Fibroblast of skin of right biceps (primary cell): ENCODE measurements around the gene MTMR10.

Experiments
- DNase-seq: peaks from one replicate; pipeline ENCODE4 v3.0.0-alpha.2; 2013

The MTMR10 gene, protein sequence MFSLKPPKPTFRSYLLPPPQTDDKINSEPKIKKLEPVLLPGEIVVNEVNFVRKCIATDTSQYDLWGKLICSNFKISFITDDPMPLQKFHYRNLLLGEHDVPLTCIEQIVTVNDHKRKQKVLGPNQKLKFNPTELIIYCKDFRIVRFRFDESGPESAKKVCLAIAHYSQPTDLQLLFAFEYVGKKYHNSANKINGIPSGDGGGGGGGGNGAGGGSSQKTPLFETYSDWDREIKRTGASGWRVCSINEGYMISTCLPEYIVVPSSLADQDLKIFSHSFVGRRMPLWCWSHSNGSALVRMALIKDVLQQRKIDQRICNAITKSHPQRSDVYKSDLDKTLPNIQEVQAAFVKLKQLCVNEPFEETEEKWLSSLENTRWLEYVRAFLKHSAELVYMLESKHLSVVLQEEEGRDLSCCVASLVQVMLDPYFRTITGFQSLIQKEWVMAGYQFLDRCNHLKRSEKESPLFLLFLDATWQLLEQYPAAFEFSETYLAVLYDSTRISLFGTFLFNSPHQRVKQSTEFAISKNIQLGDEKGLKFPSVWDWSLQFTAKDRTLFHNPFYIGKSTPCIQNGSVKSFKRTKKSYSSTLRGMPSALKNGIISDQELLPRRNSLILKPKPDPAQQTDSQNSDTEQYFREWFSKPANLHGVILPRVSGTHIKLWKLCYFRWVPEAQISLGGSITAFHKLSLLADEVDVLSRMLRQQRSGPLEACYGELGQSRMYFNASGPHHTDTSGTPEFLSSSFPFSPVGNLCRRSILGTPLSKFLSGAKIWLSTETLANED

DNA sequence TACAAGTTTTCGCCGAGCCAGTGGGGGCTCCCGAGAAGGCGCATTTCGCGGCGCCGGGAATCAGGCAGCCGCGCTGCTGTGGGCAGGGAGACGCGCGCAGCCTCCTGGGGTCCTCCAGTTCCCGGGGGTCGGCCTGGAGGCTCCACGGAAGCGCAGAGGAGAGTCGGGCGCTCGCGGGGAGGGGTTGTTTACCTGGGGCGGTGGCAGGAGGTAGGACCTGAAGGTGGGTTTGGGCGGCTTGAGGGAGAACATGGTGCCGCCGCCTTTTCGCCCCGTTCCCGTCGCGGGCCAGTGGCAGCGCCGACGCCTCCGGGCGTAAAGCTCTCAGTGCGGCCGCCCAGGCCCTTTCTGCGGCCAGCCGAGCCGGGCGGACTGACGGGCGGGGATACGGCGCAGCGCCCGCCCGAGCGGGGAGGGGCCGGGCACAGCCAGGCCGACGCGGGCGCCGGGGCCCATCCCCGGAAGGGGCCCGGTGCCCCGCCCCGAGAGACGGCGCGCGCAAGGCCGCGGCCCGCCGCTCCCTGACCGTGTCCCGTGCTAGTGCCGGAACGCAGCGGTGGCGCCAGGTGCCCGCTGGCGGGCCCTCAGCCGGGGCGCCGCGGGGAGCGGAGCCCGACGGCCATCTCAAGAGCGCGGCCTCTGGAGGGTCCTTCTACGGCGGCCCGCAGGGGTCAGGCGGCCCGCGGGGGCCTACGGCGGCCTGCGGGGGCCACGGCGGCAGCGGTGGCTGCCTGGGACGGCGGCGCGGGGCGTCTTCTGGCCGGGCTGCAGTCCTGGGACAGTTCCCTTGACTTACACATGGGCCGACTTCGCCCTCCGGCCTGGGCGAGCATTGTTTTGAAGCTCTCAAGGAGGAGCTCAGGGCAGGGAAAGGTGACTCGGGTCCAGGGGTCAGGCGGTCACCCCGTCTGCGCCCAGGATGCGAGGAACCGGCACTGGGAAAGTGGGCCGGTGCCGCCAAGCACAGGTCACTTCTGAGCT, at the start of gene MTMR10:
Gene MTMR10 (minus strand): TSS at position 374 of the 981 bp plus-strand sequence. CDS start 122 bp downstream, at position 252.
- DNase-seq: peak; percentile 83

DNA sequence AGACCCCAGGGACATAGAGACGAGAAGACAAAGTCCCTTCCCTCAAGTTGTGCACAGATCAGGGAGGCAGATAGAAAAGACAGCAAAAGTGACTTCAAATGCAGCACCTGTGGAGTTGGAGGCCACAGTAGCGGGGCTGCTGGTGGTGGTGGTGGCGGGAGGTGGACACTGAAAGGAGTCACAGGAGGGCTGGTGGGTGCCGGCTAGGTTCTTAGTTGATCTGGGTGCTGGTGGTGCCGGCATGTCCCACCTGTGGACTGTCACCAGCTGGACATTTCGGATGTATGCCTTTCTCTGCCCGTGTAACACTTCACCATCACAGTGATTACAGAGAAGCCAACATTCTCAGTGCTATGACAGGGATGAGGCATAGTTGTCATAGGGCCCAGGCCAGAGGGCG, 49.2 kb upstream of the MTMR10 start:
- DNase-seq: no peak

DNA sequence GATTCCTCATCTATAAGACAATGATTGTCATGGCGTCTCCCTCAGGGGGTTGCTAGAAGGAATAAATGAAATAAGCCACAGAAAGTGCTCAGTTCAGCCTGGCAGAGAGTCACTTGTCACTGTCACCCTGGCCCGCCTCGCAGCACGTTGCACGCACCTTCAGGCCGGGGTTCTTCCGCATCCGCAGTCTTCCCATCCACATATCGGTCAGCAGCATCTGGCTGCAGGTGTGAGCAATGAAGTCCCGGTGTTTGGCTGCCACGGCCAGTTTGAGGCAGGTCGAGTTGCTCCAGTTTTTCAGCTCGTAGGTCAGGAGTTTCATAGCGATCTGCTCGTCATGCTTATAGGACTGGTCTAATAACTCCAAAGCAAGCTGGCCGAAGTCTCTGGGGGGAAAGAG, 48.5 kb upstream of the MTMR10 start:
- no peak for DNase-seq

DNA sequence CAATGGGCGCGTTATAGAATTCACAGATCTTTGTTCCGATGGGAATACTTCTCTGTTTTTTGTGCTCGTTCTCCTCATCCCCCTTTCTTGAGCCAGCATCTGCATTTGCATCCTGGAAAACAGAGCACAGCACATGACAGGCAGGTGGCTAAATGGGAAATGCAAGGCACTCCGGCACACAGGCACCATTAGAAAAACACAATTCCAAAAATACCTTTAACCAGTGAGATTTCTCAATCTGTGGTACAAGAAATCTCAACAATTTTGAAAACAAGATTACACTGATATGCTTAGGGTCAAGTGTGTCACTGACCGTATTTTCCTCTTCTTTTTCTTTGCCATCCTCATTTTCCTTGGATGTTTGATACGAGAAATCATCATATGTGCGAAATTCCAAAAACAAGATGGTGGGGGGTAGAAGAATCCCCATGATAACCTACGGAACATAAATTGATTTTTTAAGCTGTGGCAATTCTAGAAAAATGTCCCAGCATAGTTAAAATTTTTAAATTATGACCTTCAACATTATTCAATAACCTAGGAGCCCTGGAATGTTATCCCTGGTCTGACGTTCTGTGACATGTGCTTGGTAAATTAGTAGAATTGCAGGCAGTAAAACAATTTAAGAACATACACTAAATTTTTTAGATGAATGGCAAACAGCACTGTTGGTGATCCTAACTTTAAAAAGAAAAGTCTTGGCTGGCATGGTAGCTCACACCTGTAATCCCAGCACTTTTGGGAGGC, 46.5 kb upstream of the MTMR10 start:
- no peak for DNase-seq

DNA sequence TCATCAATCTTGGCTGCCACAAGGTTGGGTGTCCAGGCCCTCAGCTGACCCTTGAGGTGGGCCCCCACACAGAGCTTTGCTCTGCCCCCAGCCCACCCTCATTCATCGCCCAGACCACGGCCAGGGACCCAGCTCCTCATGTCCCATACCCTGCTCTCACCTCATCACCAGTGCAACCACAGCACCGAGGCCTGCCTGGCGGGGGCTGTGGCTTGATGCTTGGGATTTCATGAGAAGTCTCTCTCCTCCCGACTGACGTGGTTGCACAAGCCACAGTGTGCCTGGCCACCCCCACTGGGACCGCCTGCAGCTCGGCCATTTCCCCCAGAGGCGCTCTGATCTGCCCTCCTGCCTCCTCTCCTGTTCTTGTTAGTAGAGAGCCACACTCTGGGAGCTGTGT, 45.4 kb upstream of the MTMR10 start:
- DNase-seq: no peak

DNA sequence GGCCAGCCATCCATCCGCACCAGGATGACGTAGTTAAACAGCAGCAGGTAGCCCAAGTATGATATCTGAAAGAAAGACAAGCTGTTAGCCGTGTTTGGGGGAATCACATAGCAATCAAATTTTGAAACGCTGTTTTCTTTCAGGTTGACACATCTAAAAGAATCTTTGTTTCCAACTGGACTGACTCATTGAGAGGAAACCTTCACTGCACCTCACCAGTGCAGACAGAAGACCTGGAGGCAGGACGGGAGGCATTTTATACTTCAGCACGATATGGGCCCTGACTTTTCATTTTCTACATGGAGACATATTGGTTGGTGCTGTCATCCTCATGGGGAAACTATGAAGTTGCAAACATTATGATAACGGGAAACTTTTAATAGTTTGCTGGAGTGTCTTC, 44.2 kb upstream of the MTMR10 start:
- no peak for DNase-seq

DNA sequence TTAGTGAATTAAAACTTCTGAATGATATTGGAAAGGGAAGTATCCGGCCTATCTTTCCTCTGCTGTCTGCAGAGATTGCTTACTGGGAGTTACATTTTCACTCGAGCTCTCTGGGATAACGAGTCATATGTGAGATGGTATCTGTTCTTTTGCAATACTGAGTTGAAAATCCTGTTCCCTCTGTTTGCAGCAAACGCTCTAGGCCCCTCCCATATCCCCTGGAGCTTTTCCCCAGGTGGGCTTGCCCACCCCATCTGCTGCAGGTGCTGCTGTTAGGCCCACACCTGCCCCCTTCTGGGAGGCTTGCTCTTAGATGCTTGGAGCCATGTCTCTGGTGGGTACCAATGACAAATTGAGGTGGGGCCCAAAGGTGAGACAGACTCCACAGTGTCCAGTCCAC, 42.7 kb upstream of the MTMR10 start:
- DNase-seq: peak; percentile 38

DNA sequence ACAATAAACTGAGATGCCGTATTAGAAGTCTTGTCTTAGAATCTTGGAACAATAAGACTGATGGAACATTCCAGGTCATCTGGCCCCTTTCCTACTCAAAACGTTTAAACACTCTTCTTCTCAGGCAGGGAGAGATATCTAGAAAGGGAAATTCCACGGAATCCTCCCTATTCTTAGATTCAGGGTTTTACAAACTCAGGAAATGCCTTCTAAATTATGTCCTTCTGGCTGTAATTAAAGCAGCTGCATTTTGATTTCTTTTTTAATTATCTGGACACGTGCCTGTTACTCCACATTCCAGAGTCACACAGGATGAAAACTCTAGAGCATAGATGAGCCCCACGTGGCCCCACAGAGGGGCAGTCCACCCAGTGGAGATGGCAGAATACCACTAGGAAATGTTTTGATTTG, 41.5 kb upstream of the MTMR10 start:
- peak; percentile 87 for DNase-seq

DNA sequence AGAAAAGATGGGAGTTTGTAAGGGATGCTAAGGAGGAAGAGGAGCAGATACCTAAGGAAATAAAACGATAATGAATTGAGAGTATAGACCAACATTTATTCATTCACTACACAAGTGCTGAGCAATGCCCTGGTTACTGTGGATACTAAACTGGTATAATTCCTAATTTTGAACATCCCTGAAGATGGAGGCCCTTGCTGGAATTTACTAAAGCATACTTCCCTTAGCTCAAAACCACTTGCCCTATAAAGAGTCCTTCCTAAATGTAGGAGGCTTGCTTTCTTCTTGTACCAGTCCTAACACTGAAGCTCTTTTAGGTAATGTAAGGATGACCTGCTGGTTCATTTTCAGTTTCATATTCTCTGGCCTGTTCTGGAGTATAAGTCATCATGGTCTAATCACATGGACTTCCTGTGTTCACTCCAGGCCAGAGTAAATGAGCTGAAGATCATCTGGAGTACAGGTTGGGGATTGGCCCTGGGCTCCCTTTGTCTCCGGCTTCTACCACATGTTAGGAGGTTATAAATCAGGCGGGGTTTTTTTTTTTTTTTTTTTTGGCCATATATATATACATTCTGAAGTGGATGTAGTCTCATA, 40.1 kb upstream of the MTMR10 start:
- peak; percentile 64 for DNase-seq

DNA sequence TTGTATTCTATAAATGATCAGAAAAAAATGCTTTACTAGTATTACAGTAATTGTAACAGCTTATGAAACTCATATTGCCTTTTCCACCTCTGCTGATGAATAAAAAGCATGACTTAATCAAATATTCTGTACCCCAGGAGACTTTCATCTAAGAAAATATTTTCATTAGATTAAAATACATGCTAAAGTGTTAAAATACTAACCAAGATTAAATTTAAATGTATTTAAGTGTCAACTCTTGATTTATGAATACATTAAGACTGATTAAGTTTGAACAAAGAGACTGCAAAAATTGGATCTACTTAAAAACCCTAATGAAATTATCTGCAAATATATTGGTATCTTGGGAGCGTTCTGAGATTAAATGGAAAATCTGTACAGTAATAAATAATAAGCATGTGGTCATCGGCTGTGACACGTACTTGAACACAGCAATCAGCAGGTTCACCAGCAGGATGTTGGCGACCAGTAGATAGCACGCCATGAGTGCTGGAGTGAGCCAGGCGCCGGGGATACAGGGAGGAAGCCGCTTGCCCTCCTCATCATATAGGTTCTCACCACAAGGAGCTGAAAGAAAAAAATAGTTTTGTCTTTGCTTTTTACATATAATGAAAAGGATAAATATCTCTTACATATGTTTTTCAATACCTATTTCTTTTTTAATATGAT, 36.6 kb upstream of the MTMR10 start:
- DNase-seq: no peak

DNA sequence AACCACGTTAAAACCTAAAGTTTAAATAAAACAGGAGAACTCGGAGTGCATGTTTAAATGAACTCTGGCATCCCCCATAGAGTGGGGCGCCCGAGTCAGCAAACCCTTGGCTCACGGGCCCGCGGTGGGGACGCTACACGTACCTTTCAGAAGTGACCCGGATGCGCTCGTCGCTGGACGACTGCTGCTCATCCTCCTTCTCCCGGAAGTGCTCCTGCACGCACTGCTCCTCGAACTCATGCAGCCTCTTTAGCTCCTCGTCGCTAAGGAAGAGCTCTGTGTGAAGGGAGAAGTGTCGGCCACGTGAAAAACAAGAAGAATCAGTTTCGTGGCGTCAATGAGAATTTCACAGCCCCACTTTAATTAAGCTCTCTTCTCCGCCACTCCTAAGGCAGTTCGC, 34.6 kb upstream of the MTMR10 start:
- DNase-seq: no peak

DNA sequence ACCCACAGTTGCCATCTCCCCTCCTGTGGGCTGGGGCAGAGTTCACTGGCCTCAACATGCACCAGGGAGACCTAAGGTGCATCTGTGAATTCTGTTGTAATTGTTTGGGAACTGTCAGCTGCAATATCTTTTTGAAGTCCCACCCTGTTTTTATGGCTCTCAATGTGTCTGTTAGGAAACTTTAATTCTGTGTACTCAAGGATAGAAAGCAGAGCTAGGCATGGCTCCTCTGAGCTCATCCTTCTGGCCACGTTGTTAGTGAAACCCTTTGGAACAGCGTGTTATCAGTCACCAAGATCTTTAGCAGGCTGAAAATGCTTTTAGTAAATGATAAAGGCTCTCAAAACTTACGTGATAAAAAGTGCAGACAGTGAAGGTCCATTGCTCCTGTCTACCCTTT, 33.6 kb upstream of the MTMR10 start:
- DNase-seq: peak; percentile 49

DNA sequence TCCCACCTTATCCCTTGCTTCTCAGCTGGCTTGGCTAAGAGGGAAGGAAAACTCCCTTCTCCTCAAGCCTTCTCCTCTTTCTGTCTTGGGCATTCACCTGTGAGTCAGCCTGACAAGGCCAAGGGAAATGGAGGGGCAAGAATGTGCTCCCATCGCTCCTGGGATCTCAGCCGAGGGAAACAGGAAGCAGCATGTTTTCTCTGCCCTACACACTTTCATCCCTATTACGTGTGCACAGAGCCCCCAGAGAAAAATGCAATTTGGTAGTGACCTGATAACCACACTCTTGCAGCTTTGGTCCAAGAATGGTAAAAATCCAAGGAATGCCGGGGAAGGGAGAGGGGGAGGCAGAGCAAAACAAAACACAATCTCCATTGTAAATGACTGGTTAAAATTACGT, 32.9 kb upstream of the MTMR10 start:
- DNase-seq: peak; percentile 99

DNA sequence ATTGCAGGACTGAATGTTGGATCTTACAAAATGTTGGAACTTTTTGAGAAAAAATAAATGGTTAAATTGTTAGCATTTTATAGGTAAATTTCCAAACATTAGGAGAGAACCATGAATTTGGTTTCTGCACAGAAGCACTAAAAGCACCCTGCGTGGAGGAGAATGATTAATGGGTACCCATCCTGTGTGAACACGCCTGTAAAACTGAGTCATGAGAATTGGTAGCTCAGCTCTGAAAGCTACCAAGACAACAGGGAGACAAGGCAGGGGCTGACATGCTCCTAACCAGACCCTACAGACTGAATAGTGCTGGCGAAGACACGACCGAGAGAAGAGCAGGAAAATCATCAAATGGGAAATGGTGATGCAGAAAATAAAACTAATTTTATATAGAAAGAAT, 32.4 kb upstream of the MTMR10 start:
- no peak for DNase-seq

DNA sequence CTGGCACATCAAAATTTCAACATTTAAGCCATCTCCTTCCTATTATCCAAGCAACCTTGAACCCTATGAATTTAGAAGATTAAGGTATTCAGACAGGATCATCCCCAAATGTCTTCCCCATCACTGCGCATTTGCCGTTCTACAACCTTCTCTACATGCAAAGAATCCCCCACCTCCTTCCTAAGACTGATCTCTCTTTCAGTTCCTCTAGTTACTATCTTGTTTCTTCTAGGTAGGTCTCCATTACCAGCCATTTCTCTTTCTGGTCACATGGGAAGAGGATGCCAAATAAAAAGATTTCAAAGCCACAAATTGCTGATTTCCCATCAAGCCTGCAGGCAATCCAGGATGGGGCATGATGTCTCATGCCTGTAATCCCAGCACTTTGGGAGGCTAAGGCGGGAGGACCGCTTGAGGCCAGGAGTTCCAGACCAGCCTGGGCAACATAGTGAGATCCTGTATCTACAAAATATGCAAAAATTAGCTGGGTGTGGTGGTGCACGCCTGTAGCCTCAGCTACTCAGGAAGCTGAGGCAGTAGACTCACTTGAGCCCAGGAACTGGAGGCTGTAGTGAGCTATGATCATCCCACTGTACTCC, 29.7 kb upstream of the MTMR10 start:
- no peak for DNase-seq

DNA sequence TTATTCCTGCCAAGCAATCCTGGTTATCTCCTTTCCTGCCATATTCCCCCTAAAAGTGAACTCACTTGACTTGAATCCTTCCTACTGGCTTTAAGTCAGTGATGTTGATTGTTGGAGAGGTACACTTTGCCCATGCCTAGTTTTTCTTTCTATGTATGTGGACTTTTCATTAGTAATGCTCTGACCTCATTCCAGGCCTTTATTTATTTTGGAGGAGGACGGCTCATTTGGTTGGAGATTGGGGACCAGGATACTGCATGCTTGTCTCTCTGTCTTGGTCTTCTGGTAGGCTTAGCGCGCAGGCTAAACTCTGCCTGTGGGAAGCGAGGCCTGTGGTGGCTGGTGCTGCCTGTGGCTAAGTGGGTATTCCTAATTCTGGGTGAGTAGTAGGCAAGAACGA, 29.1 kb upstream of the MTMR10 start:
- no peak for DNase-seq

DNA sequence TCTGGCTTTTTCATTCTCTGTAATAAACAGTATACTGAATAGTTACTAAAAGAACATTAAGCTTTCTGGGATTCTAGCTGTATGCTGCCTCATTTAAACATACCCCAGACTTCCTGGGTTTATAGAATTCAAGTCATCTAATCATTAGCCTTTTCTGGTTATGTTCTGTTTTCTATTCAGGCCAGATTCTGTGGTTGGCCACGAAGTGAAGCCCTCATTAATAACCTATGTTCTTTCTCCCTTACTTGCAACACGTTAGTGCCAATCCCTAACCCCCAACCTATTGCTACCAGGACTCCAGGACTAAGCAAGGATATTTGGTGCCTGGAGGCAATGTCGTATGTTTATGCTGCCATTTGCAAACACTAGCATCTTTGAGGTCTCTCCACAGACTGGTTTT, 28.6 kb upstream of the MTMR10 start:
- no peak for DNase-seq

DNA sequence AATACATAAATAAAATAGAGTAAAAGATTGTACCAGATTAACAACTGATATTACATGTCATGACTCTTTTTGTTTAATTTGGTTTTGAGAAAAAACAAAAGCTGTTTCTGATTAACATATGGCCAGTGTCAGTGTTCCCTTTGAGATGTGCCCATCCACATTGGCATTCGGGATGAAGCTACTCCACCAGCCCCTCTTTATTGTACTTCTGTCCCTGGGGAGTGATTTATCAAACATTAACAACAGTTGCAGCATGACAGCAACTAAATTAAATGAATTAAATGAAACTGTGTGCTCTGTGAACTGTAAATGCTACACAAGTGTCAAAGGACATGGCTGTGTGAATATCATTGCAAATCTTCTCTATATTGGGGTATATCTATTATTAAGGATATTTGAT, 25.9 kb upstream of the MTMR10 start:
- no peak for DNase-seq

DNA sequence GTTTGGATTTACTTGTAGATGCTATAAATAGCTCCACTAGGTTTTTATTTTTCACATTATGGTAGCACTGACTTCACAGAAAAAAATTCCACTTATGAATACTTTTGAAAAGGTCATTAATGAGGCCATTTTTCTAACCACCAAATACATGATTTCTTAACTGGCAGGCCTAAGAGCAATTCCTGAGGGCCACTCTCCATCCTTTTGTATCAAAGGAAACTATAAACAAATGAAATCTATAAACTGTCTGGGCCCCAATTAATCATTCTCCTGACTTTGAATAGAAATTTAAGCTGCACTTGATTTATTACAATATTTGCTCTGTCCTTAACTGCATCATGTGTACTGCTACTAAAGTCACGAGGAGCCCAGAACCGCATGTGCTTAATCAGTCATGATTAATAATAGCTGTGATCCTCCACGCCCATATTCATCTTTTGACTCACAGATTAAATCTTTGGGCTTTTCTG, 25.1 kb upstream of the MTMR10 start:
- DNase-seq: peak; percentile 87

DNA sequence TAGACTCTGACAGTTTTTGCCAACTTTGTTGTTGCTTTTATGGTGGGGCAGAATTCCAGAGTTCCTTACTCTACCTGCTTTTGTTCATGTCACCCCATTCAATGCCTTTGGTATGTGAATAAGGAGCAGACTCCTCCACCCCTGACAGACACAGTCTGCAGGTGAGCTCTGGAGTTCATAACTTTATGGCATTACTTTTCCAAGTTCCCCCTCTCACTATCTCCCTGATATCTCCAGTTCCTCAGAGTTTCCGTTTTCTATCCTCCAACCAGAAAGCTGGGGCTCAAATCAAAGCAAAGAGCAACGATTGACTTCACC, 23.1 kb upstream of the MTMR10 start:
- DNase-seq: no peak
